GM21526 (cell line): Measurements from ENCODE around the gene GP5.

ENCODE experiments used
- ATAC-seq: cut with Tn5 transposase; IDR thresholded peaks from one replicate; pipeline ENCODE4 v1.9.1; 2021; ENCODE audit warnings: moderate library complexity; ENCODE audit not compliant: unreplicated experiment, low FRiP score

GP5 gene, protein sequence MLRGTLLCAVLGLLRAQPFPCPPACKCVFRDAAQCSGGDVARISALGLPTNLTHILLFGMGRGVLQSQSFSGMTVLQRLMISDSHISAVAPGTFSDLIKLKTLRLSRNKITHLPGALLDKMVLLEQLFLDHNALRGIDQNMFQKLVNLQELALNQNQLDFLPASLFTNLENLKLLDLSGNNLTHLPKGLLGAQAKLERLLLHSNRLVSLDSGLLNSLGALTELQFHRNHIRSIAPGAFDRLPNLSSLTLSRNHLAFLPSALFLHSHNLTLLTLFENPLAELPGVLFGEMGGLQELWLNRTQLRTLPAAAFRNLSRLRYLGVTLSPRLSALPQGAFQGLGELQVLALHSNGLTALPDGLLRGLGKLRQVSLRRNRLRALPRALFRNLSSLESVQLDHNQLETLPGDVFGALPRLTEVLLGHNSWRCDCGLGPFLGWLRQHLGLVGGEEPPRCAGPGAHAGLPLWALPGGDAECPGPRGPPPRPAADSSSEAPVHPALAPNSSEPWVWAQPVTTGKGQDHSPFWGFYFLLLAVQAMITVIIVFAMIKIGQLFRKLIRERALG

DNA sequence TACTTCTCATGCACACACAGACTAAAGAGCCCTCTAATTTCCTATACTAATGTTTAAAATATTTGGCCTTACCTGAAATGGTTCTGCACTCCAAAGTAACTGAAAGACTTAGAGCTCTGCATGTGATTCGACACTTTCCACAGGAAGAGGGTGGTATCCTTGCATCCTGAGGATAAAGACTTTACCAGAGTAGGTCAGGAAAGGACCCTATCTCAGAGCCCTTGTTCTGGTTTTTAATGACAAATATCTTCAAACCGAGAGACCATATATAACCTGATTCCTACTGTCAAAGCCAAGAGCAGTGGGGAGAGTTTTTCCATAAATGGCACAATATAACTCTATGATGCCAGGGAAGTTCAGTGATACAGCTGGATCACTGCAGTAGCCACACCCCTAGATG is at the start of gene GP5:
Gene GP5 (minus strand): TSS at position 101 of the 400 bp plus-strand sequence. CDS start 984 bp downstream, outside the sequence.
- no peak for ATAC-seq

DNA sequence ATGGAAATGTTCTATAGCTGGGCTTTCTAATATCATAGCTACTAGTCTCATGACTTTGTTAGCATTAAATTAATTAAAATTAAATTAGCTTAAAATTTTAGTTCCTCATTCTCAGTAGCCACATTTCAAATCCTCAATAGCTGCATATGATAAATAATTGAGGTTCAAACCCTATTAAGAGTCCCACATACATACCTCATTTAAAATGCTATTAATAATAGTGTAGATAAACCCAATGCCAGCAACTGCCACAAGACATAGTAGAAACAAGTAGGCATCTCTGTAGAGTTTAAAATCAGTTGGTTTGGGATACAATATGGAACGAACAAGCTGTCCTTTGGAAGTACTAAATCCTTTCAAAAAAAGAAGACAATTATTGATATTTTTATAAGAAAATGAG is 48.6 kb upstream of the GP5 start:
- no peak for ATAC-seq

DNA sequence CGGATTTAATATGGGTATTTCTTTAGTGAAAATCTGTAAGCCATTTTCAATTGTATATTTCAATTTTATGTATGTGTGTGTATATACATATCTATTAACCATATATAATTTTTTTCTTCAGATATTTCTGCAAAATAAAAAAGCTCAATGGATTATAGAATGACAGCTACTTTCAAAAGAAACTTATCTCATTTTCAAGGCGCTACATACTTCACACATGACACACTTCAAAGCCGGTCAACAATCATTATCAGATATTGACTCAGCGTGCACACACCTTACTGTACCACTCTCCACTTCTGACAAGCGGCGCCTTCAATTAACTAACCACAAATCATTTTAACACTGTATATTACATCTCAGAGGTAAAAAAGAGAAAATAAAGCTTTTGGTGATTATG is 48.1 kb upstream of the GP5 start:
- no peak for ATAC-seq

DNA sequence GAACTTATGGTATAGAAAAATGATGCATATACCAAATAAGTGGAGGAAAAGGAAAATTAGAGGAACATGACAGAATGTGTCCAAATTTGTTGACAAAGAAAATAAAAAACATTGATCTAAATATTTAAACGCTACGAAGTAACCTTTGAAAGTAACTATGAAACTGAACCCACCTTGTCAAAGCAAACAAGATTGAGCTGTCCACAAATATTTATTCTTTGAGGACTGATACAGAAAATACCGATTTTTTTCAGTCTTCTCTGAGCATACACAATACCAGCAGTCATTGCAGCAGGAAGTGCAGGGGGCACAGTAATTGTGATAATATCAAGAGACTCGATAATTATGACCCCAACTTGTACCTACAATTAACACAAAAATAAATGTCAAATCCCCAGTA is 47.7 kb upstream of the GP5 start:
- no peak for ATAC-seq

DNA sequence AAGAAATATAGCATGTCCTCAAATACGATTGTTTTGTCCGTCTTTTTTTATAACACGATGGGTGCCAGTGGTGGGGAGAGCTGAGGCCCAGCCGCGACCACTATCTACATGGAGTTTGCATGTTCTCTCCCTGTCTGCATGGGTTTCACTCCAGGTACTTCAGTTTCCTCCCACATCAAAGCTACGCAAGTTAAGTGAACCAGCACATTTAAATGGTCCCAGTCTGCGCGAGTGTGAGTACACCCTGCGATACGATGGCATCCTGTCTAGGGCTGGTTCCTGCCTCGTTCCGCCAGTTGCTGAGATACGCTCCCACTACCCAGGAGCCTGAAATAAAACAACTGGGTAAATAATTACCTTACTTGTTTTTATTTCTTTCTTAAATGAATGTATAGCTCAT is 47.1 kb upstream of the GP5 start:
- no peak for ATAC-seq

DNA sequence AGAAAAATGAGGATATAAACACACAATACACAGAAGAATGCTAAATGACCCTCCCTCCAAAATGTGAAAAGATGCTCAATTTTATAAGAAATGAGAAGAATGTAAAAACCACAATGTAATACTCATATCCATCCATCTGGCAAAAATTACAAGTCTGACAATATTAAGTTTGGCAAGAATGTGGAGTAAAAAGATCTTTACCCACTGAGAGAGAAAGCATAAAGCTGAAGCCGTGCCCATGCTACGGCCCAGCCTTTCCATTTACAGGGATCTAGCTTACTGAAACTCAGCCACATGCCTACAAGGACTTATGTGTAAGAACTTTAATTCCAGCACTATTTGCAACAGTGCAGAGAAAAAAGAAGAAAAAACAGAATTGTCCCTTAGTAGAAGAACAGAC is 44.8 kb upstream of the GP5 start:
- no peak for ATAC-seq

DNA sequence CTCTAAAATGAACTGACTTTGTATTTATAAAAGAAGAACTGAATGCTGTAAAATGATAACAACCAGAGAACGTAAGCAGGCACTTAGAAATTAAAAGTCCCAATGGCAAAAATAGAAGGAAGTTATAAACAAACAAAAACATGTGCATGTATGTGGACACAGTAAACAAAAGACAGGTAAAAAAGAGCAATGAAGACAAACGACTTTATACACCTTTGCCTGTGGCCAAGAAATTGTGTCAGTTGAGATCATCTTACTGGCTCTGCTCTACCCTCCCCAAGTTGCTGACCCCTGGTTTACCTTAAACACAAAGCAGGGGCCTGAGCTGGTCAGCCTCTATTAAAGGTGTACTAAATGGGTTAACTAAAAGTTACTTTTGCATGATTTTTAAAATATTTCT is 41.7 kb upstream of the GP5 start:
- no peak for ATAC-seq

DNA sequence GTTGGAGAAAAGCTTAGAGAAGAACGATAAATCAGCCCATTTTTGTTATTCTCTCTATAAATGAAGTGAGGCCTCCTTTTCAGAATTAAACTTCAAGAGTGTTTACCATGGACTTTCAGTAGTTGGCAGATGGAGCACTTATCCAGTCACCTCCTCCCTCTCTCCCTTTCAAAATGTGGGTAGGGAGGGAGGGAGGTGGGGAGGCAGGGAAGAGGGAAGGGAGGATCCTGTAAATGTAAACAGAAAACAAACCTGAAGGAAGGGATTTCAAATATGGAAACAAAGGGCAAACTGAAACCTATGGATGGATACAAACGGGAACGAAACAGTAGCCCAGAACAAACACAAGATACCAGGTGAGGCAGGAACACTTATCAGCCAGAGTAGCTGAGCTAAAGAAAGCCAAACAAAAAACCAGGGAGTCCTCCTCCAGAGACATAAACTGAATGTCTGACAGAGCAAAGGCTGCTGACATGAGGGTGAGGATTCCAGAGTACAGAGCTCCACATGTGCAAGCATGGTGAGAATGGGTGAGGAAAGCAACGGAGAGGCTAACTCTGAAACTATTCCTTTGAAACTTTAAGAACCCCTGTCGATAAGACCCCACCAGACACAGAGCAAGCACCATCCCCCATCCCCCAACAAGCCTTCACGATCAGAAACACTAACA is 41.0 kb upstream of the GP5 start:
- ATAC-seq = no peak

DNA sequence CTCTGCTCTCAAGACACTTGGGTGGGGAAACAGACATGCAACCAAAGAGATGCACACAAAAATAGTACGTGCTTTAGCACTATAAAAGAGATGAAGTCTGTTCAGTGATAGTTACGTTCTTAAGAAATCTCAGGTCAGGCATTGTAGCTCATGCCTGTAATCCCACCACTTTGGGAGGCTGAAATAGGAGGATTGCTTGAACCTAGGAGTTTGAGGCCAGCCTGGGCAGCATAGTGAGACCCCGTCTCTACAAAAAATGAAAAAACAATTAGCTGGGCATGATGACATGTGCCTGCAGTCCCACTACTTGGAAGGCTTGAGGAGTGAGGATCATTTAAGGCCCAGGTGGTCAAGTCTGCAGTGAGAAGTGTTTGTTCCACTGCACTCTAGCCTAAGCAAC is 35.4 kb upstream of the GP5 start:
- ATAC-seq = no peak

DNA sequence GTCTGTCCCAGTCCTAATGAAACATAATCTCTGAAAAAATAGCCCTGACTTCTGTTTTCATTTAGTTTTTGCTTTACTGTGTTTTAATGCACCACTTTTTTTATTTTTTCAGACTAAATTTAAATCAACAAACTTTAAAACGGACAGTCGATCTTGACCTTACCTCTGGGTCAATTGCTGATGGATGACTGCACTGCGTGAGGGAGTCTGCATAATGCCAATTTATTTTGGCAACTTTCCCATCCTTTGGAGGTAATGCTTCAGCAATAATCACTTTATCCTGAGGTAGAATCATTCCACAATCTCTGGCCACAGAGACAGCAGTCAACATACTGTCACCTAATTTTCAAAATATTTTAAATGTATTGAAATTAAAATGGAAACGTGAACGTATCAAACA is 32.5 kb upstream of the GP5 start:
- no peak for ATAC-seq

DNA sequence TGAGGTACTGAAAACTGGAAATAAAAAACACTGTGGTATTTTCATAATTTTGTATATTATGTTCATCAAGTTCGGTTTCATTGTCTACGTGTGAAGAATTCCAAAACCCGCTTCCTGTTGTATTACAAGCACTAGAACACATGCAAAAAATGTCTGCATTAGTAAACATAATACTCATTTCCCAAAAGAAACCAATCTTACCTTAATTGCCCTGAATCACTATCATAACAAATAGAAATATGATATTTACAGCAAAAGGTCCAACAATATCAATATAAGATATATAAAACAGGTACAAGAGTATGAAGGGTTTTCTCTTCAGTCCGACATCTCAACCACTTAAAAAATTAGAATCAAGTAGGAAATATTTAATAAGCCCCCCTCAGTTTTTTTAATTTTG is 26.3 kb upstream of the GP5 start:
- no peak for ATAC-seq

DNA sequence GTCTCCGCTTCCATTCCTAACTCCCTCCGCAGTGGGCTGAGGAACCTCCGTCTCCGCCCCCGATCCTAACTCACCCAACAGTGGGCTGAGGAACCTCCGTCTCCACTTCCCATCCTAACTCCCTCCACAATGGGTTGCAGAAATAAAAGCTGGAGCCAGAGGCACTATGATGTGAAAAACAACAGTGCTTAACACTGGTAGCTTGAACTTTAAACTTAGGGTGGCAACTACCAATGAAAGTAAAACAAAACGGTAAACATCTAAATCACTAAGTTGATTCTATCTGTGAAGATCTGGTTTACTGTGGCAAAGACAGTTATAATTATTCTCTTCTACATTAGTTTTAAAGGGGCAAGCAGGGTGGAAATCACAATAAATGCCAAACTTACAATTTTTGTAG is 25.9 kb upstream of the GP5 start:
- no peak for ATAC-seq

DNA sequence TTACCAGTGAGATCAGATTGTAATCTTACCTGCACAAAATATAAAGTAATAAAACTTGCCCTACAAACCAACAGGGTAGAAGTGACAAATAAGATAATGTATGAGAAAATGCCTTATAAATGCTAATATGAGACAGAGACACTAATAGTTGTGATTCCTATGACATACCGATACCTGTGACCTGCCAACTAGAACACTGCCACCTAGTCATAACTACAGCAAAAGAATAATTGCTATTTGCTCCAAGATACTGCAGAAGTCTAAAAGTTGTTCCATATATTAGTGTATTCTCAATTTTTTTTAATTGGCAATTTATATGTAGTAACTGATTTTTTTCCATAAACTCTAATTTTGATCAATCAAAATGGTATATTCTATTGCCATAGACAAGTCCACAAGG is 25.3 kb upstream of the GP5 start:
- no peak for ATAC-seq

DNA sequence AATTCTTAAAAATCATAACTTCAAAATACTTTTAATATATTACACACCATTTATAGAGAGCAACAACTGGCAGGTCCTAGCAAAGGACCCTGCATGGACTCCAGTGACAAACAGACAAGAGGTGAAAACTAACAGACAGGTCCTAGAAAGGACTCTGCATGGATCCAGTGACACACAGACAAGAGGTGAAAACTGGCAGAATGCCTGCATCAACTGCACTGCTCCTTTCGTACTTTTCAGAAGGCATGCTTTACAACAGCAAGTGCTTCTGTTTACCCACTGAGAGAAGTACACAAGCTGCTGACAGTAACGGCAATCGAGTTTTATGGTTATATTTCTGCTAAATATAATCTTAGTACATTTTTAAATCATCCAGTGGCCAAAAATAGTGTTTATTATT is 24.3 kb upstream of the GP5 start:
- ATAC-seq = no peak

DNA sequence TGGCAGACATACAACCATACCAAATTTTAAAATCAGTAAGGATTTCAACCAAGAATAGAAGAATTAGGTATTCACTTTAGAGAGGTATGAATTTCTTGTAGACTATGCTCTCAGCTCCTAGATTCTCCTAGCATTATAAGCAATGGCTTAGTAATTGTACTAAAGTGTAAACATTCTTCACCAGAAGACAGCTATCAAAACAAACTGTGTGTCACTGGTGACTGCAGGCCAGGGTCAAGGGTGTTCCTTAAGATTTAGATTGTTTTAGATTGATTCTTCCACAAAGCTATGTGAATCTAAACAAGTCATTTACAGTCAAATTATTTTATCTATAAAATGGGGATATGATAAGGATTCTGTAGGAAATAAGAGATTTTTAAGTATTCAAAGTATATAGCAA is 23.1 kb upstream of the GP5 start:
- no peak for ATAC-seq

DNA sequence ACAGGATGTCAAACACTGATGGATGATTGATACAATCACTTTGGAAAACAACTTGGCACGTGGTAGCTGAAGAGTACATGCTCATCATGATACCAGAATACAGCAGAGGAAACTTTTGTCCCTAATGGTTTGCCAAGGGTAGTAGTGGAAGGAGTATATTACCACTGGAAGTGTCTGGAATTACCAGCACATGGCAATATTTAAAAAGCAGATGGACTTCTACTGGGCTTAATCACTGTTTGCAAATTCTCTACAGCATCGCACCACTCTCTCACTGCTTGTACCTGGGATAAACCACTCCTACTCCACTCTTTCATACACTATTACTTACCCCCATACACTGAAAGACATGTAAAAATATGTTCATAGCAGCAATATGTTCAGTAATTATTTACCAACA is 19.6 kb upstream of the GP5 start:
- no peak for ATAC-seq

DNA sequence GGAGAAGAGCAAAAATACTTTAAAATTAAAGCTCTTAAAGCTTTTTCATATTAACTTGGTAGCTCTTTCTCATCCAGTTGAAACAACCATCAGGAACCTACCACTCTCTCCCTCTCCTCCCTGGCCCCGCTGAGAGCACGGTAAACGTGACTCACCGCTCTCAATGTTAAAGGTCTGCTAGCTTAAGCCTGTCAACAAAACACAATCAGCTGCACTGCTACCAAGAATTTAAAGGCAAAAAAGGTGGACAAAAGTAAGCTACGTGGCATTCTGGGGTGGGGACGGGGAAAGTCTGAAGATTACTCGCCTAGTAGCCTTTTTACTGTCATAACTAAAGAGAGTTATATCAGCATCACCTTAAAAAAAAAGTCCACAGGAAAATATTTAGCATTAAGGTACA is 8.4 kb upstream of the GP5 start:
- no peak for ATAC-seq

DNA sequence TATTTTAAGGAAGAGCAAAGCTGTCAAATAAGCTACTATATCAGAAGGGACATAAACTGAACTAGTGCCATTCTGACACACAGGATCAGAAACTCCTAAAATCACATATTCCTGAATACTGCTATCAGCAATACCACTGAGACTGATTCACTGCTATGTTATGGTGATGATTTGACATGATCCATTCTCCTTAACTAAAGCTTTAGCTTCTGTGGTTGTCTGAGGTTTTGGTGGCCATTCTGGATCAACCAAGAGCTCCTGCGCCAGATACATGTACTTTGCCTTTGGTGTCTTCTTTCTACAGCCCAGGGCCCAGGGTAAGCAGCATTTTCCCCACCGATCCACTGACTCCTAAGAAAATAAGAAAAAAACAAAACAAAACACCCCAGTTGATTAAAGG is 6.7 kb upstream of the GP5 start:
- ATAC-seq = no peak

DNA sequence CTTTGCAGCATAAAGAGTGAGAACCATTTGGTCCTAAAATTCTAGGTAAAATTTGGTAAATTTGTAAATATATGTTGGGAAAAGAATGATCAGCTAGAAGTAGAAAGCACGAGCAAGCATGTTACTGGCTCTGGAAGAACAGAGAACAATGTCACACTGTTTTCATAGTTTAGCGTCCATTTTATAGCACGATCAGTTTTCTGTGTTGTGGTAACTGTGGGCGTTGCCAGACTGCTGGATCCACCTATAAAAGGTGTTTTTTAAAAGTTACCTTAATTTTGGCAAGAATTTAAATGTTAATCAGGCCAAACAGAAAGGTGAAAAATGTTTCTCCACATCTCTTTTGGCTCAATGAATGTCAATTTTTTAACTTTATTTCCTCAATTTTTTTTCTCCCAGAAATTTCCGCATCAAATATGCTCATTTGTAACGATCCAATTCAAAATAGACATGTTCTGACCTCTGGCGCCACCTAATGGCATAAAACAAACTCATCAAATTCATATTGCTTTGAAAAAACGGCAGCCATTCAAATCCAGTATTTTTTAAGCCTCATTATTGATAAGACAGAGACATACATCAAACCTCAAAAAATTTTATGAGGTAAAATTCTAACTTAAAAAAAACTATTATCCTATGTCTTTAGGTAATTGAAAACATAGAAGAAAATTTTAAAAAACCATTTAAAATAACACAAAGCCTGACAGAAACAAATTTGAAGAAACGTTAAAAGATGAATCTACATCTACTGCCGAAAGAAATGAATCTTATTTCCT is 5.5 kb upstream of the GP5 start:
- no peak for ATAC-seq

DNA sequence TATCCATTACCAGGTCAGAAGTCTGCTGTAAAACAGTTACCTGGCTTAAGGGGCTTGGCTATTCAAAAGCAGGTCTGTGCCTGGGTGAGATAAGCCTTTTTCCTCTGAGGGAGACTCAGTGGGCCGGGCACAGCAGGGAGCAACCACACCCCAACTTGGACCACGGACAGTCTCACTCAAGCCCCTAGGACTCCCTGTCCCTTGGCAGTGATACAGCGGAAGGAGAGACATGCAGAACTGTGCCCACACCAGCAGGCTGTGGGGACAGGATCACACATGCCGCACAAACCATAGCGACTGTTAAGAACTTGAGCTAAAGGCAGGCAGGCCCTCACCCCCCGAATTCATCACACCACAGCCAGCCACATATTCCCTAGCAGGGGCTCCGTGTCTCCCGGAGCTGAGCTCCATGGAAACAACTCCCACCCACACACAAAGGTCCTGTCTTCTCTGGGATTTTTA is 2.8 kb upstream of the GP5 start:
- ATAC-seq = no peak

DNA sequence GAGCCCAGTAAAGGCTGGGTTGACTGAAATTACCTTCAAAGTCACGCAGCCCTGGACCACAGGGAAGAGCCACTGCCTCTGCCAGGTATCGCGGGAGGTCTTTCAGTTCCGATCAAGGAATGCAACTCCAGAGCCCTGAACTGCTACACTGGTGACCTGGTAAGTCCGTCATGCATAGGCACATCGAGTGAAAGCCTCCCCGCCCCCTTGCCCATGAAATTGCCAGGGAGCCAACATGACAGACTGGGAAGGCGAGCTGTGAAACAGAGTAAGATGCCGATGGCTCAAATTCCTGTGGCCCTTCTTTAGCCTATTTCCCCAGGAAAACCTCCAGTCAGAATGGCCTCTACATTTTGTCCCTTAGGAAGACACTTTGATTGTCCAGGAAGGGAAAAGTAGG is 2.3 kb upstream of the GP5 start:
- no peak for ATAC-seq
